GM06990 (cell line): ENCODE measurements around the gene NCAPD2.
A peak's percentile ranks its signal among the peaks of the same experiment; 100 is the strongest.

Source experiments
- DNase-seq: peaks from one replicate; pipeline ENCODE4 v3.0.0-alpha.2; 2011; ENCODE audit not compliant: insufficient read length; ENCODE audit errors: extremely low read depth
- H3K27me3 ChIP-seq: replicated peaks from 2 replicates; pipeline ENCODE4 v1.6.0; 2011; ENCODE audit warnings: low read length; ENCODE audit not compliant: control insufficient read depth, insufficient read depth
- H3K36me3 ChIP-seq: 2 replicates; pipeline ENCODE4 v1.5.1; 2011; ENCODE audit warnings: low read length; ENCODE audit not compliant: control insufficient read depth, insufficient read depth
- H3K4me3 ChIP-seq: replicated peaks from 2 replicates; pipeline ENCODE4 v1.5.1; 2011; ENCODE audit warnings: low read depth, mild to moderate bottlenecking, control low read depth, low read length
- CTCF ChIP-seq: IDR thresholded peaks from 2 replicates; pipeline ENCODE4 v1.5.1; 2011; ENCODE audit warnings: low read length, control low read depth, mild to moderate bottlenecking, inconsistent platforms; ENCODE audit not compliant: insufficient read depth, poor library complexity, severe bottlenecking

Gene NCAPD2

GRCh38 chr12:6468283-6468575 lies 25.7 kb upstream of the NCAPD2 start:
- DNase-seq, result no peak
- Histone ChIP-seq H3K36me3 (peaks cover 26% of the 10 kb centered on the region), H3K4me3 (peak overlapping the region; percentile 96), H3K27me3 (no peaks in the 10 kb centered on the region)
- no peak for TF ChIP-seq CTCF

GRCh38 chr12:6469092-6469491 lies 24.8 kb upstream of the NCAPD2 start:
- H3K4me3 ChIP-seq, result peak overlapping the region; percentile 96
- peaks cover 21% of the 10 kb centered on the region for H3K36me3 ChIP-seq
- no peak for TF ChIP-seq CTCF
- no peak for DNase-seq
- H3K27me3 ChIP-seq, result no peaks in the 10 kb centered on the region

GRCh38 chr12:6469609-6470374 lies 24.1 kb upstream of the NCAPD2 start:
- no peak for DNase-seq
- peaks cover 14% of the 10 kb centered on the region for H3K36me3 ChIP-seq
- H3K27me3 ChIP-seq, result no peaks in the 10 kb centered on the region
- peak overlapping the region; percentile 96 for H3K4me3 ChIP-seq
- no peak for TF ChIP-seq CTCF

GRCh38 chr12:6470375-6471163 lies 23.3 kb upstream of the NCAPD2 start, which contains the start of gene VAMP1:
TSS of gene VAMP1 (minus strand) at chr12:6470677. CDS start at chr12:6470531, 146 bp downstream.
- peak within 1 kb of the TSS; percentile 96 for H3K4me3 ChIP-seq
- no peak for TF ChIP-seq CTCF
- peak; percentile 97 for DNase-seq
- no peaks in the 10 kb centered on the region for H3K27me3 ChIP-seq
- H3K36me3 ChIP-seq, result peaks cover 11% of the 10 kb centered on the region

- no peak for TF ChIP-seq CTCF
- no peak overlapping the region for H3K4me3 ChIP-seq
Observed at GRCh38 chr12:6471989-6472360, 21.9 kb upstream of the NCAPD2 start.

More at GRCh38 chr12:6471989-6472360, 21.9 kb upstream of the NCAPD2 start:
- Histone ChIP-seq H3K36me3 (no peaks in the 10 kb centered on the region; the same call in 1 of the 2 replicates), H3K27me3 (no peaks in the 10 kb centered on the region)
- no peak for DNase-seq
